ENCODE data around the gene GHITM.
"Not testable (repeated sequence)": the region's sequence is repeated elsewhere in the genome, so short reads cannot be mapped to it uniquely, and the experiment has no call there.

Gene GHITM, protein sequence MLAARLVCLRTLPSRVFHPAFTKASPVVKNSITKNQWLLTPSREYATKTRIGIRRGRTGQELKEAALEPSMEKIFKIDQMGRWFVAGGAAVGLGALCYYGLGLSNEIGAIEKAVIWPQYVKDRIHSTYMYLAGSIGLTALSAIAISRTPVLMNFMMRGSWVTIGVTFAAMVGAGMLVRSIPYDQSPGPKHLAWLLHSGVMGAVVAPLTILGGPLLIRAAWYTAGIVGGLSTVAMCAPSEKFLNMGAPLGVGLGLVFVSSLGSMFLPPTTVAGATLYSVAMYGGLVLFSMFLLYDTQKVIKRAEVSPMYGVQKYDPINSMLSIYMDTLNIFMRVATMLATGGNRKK

GRCh38 chr10:84139126-84140035 lies at the start of gene GHITM:
TSS of gene GHITM (plus strand) at chr10:84139509. CDS start at chr10:84141501, 1,992 bp downstream.
- DNase-seq (ENCODE audit: low read depth in 2 of 2, low spot score in 1 of 2), result peak; percentile 99

GRCh38 chr10:84095811-84096497 lies 43.4 kb upstream of the GHITM start:
- no peak for DNase-seq (ENCODE audit: low read depth in 2 of 2, low spot score in 1 of 2)

DNA sequence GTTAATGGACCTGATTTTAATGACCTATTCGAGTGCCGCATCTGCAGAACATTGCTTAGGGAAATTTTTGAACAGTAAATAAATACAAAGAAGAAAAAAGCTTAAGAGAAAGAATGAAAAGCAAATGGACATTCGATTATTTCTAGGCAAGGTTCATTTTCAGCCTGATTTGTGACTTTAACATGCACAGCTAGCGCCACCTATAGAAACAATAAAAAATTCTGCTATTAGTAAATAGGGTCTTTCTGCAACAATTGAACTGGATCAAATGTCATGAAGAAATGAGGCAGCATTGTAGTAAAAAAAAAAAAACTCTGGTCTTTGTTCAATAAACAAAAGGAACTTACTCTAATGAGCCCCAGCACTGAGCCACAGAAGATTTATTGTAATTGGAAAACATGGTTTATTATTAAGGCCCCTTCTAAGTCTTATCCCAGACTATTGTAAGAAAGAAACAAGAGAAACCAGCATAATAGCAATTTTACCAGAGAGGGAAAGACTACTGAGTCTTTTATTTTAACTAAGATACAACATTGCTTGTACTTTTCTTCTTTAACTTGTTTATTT lies 41.4 kb upstream of the GHITM start:
- no peak for DNase-seq (ENCODE audit: low read depth in 2 of 2, low spot score in 1 of 2)

DNA sequence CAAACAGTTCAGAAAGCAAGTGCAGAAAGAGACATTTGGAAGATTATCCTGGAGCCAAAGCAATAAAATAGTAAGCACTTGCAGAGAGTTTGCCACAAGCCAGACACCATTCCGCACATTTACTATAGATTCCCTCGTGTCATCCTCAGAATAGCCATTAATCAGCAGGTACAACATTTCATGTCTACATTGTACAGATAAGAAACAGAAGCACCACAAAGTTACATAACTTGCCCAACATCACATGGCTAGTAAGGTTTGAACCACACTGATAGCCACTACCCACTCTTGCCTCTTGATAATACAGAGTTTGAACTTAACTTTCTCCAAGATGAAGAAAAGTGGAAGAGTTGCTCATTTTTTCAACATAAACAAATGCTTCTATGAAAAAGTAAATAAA lies 40.6 kb upstream of the GHITM start:
- DNase-seq (ENCODE audit: low read depth in 2 of 2, low spot score in 1 of 2), result no peak

- DNase-seq (ENCODE audit: low read depth in 2 of 2, low spot score in 1 of 2), result no peak
Measured at GRCh38 chr10:84101042-84101441, 38.3 kb upstream of the GHITM start.

DNA sequence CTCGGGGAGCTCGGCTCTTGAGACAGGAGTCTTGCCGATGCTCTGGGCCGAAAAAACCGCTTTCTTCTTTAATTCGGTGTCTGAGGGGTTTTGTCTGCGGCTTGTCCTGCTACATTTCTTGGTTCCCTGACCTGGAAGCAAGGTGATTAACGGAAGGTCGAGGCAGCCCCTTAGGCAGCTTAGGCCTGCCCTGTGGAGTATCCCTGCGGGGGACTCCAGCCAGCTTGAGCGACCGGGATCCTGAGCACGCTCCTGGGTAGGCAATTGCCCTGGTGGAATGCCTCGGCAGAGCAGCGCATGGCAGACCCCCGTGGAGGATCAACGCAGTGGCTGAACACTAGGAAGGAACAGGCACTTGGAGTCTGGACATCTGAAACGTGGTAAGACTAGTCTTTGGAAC lies 30.5 kb upstream of the GHITM start:
- no peak for DNase-seq (ENCODE audit: low read depth in 2 of 2, low spot score in 1 of 2)

- not testable (repeated sequence) for DNase-seq (ENCODE audit: low read depth in 2 of 2, low spot score in 1 of 2)
Measured at GRCh38 chr10:84109772-84110171, 29.5 kb upstream of the GHITM start.

- not testable (repeated sequence) for DNase-seq (ENCODE audit: low read depth in 2 of 2, low spot score in 1 of 2)
Measured at GRCh38 chr10:84113468-84113867, 25.8 kb upstream of the GHITM start.

DNA sequence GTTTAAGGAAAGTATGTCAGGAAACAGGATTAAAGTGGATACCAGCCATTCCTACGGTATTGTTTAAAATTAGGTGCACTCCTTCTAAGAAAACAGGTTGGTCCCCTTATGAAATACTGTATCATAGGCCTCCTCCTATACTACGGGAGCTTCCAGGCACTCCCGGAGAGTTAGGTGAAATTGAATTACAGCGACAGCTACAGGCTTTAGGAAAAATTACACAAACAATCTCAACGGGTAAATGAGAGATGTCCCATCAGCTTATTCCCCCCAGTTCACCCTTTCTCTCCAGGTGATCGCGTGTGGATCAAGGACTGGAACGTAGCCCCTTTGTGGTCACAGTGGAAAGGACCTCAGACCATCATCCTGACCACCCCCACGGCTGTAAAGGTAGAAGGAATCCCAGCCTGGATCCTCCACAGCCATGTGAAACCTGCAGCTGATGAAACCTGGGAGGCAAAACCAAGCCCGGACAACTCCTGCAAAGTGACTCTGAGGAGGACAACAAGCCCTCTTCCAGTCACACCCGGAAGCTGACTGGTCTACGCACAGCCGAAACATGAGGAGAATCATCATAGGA lies 25.1 kb upstream of the GHITM start:
- no peak for DNase-seq (ENCODE audit: low read depth in 2 of 2, low spot score in 1 of 2)

- not testable (repeated sequence) for DNase-seq (ENCODE audit: low read depth in 2 of 2, low spot score in 1 of 2)
Measured at GRCh38 chr10:84117204-84117603, 22.1 kb upstream of the GHITM start.

DNA sequence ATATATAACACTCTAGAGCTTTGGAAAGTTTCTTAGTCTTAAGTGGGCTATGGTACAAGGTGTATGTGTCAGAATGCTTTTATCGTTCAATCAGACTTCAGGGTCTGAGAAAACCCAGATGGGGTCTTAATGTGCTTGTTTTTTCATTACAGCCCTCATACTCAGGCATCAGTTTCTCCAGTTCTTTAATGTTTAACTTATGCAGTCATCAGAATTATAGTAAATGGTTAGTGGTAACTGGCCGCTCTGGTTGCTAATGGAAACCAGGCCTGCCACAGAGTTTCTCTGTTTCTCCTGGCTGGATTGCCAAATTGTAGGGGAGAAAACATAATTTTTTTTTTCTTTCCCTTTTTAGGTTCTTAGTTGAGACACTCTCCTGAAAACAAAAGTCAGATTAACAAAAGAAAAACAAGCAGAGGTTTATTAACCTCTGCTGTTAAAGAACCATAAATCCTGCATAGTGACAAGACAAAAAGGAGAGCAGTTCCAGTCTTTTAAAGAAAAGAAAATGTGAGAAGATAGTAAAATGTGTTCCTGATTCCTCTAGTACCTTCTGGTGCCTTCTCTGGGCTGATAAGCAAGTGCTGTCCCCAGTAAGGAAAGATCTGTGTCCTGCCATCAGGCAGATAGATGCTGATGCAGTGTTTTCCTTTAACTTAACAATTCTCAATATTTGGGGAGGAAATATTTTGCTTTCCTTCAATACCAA lies 21.5 kb upstream of the GHITM start:
- no peak for DNase-seq (ENCODE audit: low read depth in 2 of 2, low spot score in 1 of 2)

- no peak for DNase-seq (ENCODE audit: low read depth in 2 of 2, low spot score in 1 of 2)
Measured at GRCh38 chr10:84118395-84119006, 20.8 kb upstream of the GHITM start.

GRCh38 chr10:84123362-84123761 lies 15.9 kb upstream of the GHITM start:
- DNase-seq (ENCODE audit: low read depth in 2 of 2, low spot score in 1 of 2), result no peak

GRCh38 chr10:84125910-84126784 lies 13.2 kb upstream of the GHITM start:
- DNase-seq (ENCODE audit: low read depth in 2 of 2, low spot score in 1 of 2), result not testable (repeated sequence)

DNA sequence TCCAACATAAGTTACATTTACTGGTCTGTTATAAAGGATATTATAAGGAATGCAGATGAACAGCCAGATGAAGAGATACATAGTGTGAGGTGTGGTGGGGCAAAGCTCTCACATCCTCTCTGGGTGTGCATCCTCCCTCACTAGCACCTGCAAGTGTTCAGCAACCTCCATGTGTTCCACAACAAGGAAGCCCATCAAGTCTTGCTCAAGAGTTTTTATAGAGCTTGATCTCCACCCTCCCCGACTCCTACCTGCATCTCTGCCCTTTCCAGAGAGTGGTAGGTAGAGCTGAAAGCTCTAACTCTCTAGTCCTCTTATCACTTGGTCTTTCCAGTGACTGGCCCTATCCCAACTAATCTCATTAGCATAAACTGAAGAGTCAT lies 12.5 kb upstream of the GHITM start:
- DNase-seq (ENCODE audit: low read depth in 2 of 2, low spot score in 1 of 2), result no peak

DNA sequence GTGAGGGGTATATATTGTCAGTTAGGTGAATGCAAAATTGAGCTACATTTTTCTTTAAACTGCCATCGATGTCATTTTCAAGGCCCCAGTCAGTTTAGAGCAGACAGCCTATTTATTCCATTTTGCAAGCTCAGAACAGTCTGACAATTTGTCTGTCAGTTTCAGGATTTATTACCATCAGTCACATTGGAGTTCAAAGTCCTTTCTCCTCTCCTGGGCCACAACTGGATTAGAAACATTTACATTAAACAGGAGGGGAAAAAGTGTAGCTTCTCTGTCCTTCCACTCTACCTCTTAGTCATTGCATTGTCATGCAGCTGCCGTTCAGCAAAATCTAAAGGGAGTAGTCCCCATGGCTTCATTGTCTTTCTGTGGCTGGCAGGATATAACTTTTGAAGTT lies 3.5 kb upstream of the GHITM start:
- no peak for DNase-seq (ENCODE audit: low read depth in 2 of 2, low spot score in 1 of 2)

- DNase-seq (ENCODE audit: low read depth in 2 of 2, low spot score in 1 of 2), result no peak
Measured at GRCh38 chr10:84137811-84138210, 1.5 kb upstream of the GHITM start.

DNA sequence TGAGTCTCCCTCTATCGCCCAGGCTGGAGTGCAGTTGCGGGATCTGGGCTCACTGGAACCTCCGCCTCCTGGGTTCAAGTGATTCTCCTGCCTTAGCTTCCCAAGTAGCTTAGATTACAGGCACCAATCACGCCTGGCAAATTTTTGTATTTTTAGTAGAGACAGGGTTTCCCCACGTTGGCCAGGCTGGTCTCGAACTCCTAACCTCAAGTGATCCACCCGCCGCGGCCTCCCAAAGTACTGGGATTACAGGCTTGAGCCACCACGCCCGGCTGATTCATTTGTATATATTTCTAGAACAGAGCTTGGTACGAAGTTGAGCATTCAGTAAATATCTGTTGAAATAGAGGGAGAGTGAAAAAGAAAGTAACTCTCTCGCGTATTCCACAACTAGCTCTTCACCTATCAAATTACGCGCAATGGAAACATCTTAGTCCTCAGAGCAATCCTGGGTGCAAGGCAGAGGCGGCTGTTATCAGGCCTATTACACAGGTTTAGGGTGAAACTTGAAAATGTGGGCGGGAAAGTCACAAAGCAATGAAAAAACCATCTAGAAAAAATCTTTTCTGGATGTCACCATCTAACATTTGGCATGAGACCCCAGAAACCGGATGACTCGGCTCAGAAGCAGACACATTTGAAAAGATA lies 707 bp upstream of the GHITM start:
- no peak for DNase-seq (ENCODE audit: low read depth in 2 of 2, low spot score in 1 of 2)

DNA sequence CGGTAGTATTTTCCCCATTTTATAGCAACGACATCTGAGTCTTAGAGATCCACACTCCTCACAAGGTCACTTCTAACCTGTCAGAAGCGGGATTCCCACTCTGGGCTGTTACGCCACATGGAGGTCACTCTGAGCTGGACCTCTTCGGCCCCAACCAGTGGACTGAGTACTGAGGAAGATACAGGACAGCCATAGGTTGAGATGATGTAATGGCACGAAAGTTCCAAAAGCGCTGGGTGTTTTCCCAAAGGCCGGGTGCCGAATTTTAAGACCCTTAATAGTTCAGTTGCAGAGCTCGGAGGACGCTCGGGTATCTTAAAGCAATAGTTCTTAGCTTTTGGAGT lies 699 bp downstream of the GHITM start:
- no peak for DNase-seq (ENCODE audit: low read depth in 2 of 2, low spot score in 1 of 2)

Measured in stimulated activated CD8-positive, alpha-beta memory T cell treated with anti-CD3 and anti-CD28 coated beads, Interleukin-4, amount 100 ng/mL, for 1 hour (primary cell).